Measurements from ENCODE around the gene NPR3. TPM values are rescaled to one million over a fixed set of nuclear protein-coding genes. Genes with fewer than 3 reads are reported as not detected.

Gene NPR3
- total and polyA plus RNA-seq, 2 of the 8 experiments (the other 6 are each of a cell fraction or from before 2014, with no cell fraction given) = not detected

- no peak for TF ChIP-seq TCF12 (IDR thresholded peaks at IDR 0.05; ENCODE audit: low read depth, low read length)
- TF ChIP-seq ASH2L (IDR thresholded peaks at IDR 0.05; ENCODE audit: low read length) = peak; percentile 29
Measured at GRCh38 chr5:32711681-32712480, 760 bp downstream of the NPR3 start (continued).

All from H1 (cell line).